ENCODE results near the gene NDE1.

Gene NDE1

GRCh38 chr16:15770107-15770506 lies 120.1 kb downstream of the NDE1 start:
- no peak for DNase-seq (ENCODE audit: low spot score)

GRCh38 chr16:15770512-15770911 lies 120.5 kb downstream of the NDE1 start:
- DNase-seq (ENCODE audit: low spot score): no peak

GRCh38 chr16:15771694-15772093 lies 121.6 kb downstream of the NDE1 start:
- no peak for DNase-seq (ENCODE audit: low spot score)

- DNase-seq (ENCODE audit: low spot score): no peak
Measured at GRCh38 chr16:15772579-15773293, 122.7 kb downstream of the NDE1 start.

- no peak for DNase-seq (ENCODE audit: low spot score)
Measured at GRCh38 chr16:15773968-15774367, 123.9 kb downstream of the NDE1 start.

GRCh38 chr16:15775209-15775608 lies 125.2 kb downstream of the NDE1 start:
- no peak for DNase-seq (ENCODE audit: low spot score)

GRCh38 chr16:15775663-15776304 lies 125.7 kb downstream of the NDE1 start:
- no peak for DNase-seq (ENCODE audit: low spot score)

All from globus pallidus (tissue), 1 donor.